Thyroid gland (tissue), 4 donors: Measurements from ENCODE around the gene FBXL20.

Experiments
- POLR2A ChIP-seq, 2 donors: fragments of 450-650 bp; IDR thresholded peaks; one replicate each; pipeline ENCODE4 v1.6.1; 2017; ENCODE audit warnings: antibody characterized with exemption in 2 of 2, mild to moderate bottlenecking in 2 of 2, moderate library complexity in 1 of 2
- TF ChIP-seq, protein P1 (sequence below), 6 experiments: fragments of 200-600 bp in 3 of 6; fragments of 450-650 bp in 3 of 6; sonication (generic) in 3 of 6; IDR thresholded peaks; one replicate each; pipeline ENCODE4 v1.5.1; 2016 to 2019; ENCODE audit warnings: antibody characterized with exemption in 6 of 6, mild to moderate bottlenecking in 2 of 6, inconsistent platforms in 1 of 6, moderate library complexity in 1 of 6

DNA sequence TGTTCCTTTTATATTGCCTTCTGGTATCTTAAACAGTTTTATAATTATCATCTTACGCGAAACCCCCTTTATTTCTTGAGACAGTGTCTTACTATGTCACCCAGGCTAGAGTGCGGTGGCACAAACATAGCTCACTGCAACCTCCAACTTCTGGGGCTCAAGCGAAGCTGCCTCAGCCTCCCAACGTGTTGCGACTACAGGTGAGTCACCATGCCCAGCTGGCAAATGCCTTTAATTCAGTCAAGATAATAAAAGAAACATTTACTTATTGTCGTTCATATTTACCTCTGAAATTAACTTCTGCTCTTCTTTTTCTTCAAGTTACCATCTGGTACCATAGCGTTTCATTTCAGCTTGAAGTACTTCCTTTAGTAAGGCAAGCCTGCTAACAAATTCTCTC lies 43.9 kb downstream of the FBXL20 start:
- TF ChIP-seq, protein P1, sequence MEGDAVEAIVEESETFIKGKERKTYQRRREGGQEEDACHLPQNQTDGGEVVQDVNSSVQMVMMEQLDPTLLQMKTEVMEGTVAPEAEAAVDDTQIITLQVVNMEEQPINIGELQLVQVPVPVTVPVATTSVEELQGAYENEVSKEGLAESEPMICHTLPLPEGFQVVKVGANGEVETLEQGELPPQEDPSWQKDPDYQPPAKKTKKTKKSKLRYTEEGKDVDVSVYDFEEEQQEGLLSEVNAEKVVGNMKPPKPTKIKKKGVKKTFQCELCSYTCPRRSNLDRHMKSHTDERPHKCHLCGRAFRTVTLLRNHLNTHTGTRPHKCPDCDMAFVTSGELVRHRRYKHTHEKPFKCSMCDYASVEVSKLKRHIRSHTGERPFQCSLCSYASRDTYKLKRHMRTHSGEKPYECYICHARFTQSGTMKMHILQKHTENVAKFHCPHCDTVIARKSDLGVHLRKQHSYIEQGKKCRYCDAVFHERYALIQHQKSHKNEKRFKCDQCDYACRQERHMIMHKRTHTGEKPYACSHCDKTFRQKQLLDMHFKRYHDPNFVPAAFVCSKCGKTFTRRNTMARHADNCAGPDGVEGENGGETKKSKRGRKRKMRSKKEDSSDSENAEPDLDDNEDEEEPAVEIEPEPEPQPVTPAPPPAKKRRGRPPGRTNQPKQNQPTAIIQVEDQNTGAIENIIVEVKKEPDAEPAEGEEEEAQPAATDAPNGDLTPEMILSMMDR (IDR thresholded peaks at IDR 0.05) = no peak
- TF ChIP-seq POLR2A (IDR thresholded peaks at IDR 0.05) = no peak
